Measurements from ENCODE around the gene HIPK1. TPM values are rescaled to one million over a fixed set of nuclear protein-coding genes. Genes with fewer than 3 reads are reported as not detected.

The HIPK1 gene
- total RNA-seq, 4 donors from 2014 or later, result 54.4 to 67.6 (median 60.0) TPM

DNA sequence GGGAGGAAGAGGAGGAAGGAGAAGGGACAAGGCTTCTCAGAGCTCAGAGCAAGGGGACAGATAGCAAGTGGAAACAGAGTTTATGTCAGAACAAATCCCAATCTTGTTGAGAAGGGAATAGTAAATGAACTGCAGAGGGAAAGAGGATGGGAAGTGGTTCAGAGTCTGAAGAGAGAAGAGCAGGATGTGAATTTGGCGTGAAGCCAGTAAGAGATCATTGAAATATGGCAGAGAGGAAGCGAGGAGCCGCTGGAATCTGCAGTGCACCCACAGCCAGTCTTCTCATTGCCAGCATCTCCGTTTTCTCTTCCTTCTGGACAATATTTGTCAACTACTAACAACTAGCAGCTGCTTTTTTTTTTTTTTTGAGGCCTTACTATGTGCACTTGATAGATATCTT, 69.2 kb downstream of the HIPK1 start:
- DNase-seq (no peak), ATAC-seq (no peak)
- Histone ChIP-seq H3K9me3 (no peaks in the 10 kb centered on the region), H3K27ac (no peak overlapping the region), H3K36me3 (no peaks in the 10 kb centered on the region), H3K4me1 (no peaks in the 10 kb centered on the region), H3K27me3 (no peaks in the 10 kb centered on the region), H3K4me3 (no peak overlapping the region)
- in situ Hi-C loops (cut with MboI; ENCODE audit: low sequenced_read_pairs in 4 of 4), result loop anchor here in 1 of 4 donors (25.0 kb wide), 1 partner anchor 89 kb away; no protein-coding TSS in a partner anchor
- TF ChIP-seq POLR2A (IDR thresholded peaks at IDR 0.05), result no peak
- no peak for TF ChIP-seq CTCF (IDR thresholded peaks at IDR 0.05 in 4 of 5, conservative IDR thresholded peaks at IDR 0.05 in 1 of 5)
- intact Hi-C loops (cut with DNase I; ENCODE audit: low total_unique reads), result no loop called here

- TF ChIP-seq CTCF (IDR thresholded peaks at IDR 0.05 in 4 of 5, conservative IDR thresholded peaks at IDR 0.05 in 1 of 5), result no peak
- no peak for TF ChIP-seq POLR2A (IDR thresholded peaks at IDR 0.05)
- Histone ChIP-seq H3K27me3 (no peaks in the 10 kb centered on the region), H3K9me3 (no peaks in the 10 kb centered on the region), H3K27ac (no peak overlapping the region), H3K36me3 (no peaks in the 10 kb centered on the region), H3K4me1 (no peaks in the 10 kb centered on the region), H3K4me3 (no peak overlapping the region)
- ATAC-seq (no peak), DNase-seq (no peak)
- intact Hi-C loops (cut with DNase I; ENCODE audit: low total_unique reads) (no loop called here), in situ Hi-C loops (cut with MboI; ENCODE audit: low sequenced_read_pairs in 4 of 4) (loop anchor here in 1 of 4 donors (25.0 kb wide), 1 partner anchor 88 kb away; no protein-coding TSS in a partner anchor)
These were observed 70.1 kb downstream of the HIPK1 start for GRCh38 chr1:113999233-113999632.

DNA sequence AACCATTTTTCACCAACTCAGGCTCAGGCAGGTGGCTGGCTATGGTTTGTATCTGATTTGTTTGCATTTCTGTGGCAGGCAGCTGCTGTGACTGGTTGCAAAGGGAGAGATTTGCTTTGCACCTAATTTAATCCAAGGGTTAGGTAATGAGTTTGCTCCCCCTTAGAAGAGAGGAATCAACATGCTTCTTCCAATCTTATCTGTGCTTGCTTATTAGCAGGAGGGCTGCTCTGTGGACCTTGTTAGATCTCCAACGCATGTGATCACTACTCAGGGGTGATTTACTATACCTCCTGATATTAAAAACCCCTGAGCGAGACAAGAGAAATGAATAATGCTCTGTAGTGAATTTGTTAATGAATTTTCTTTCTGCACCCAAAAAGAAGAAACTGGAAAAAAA, 70.7 kb downstream of the HIPK1 start:
- Histone ChIP-seq H3K27ac (no peak overlapping the region), H3K4me1 (no peaks in the 10 kb centered on the region), H3K27me3 (no peaks in the 10 kb centered on the region), H3K4me3 (no peak overlapping the region), H3K36me3 (no peaks in the 10 kb centered on the region), H3K9me3 (no peaks in the 10 kb centered on the region)
- TF ChIP-seq CTCF (IDR thresholded peaks at IDR 0.05 in 4 of 5, conservative IDR thresholded peaks at IDR 0.05 in 1 of 5) (no peak), POLR2A (IDR thresholded peaks at IDR 0.05) (no peak)
- DNase-seq (no peak), ATAC-seq (no peak)
- in situ Hi-C loops (cut with MboI; ENCODE audit: low sequenced_read_pairs in 4 of 4), result loop anchor here in 1 of 4 donors (25.0 kb wide), 1 partner anchor 88 kb away; no protein-coding TSS in a partner anchor
- intact Hi-C loops (cut with DNase I; ENCODE audit: low total_unique reads), result no loop called here

- intact Hi-C loops (cut with DNase I; ENCODE audit: low total_unique reads), result no loop called here
- in situ Hi-C loops (cut with MboI; ENCODE audit: low sequenced_read_pairs in 4 of 4), result no loop called here
- ATAC-seq (no peak), DNase-seq (no peak)
- TF ChIP-seq POLR2A (IDR thresholded peaks at IDR 0.05) (no peak), CTCF (IDR thresholded peaks at IDR 0.05 in 4 of 5, conservative IDR thresholded peaks at IDR 0.05 in 1 of 5) (no peak)
- no peak overlapping the region for H3K4me3 ChIP-seq
- no peaks in the 10 kb centered on the region for H3K4me1 ChIP-seq
- H3K36me3 ChIP-seq, result no peaks in the 10 kb centered on the region
- no peaks in the 10 kb centered on the region for H3K27me3 ChIP-seq
- H3K9me3 ChIP-seq, result no peaks in the 10 kb centered on the region
- no peak overlapping the region for H3K27ac ChIP-seq
These were observed 71.3 kb downstream of the HIPK1 start for GRCh38 chr1:114000406-114000805.
